Astrocyte (in vitro differentiated cells and primary cell): ENCODE measurements around the gene CHMP4B. TPM values are rescaled to one million over a fixed set of nuclear protein-coding genes. Genes with fewer than 3 reads are reported as not detected.

Source experiments
- DNase-seq: peaks from one replicate; pipeline ENCODE4 v3.0.0-alpha.2; 2010; ENCODE audit warnings: low read depth
- FAIRE-seq: peaks from 2 replicates; lab custom pipeline; 2011; peaks lifted over from hg19 to GRCh38; lab: Jason Lieb, UNC
- H2AFZ ChIP-seq: 2 replicates; pipeline ENCODE4 v1.6.0; 2012; ENCODE audit warnings: low read depth, low read length, inconsistent platforms
- H3K27ac ChIP-seq: 2 replicates; pipeline ENCODE4 v1.5.1; 2011; ENCODE audit warnings: low read depth, low read length, inconsistent platforms
- H3K27me3 ChIP-seq: 2 replicates; pipeline ENCODE4 v1.6.0; 2011; ENCODE audit warnings: low read length, inconsistent platforms; ENCODE audit not compliant: insufficient read depth
- H3K36me3 ChIP-seq: 2 replicates; pipeline ENCODE4 v1.5.1; 2011; ENCODE audit warnings: low read length, inconsistent platforms; ENCODE audit not compliant: insufficient read depth
- H3K4me1 ChIP-seq: 2 replicates; pipeline ENCODE4 v1.5.1; 2011; ENCODE audit warnings: low read length, inconsistent platforms; ENCODE audit not compliant: insufficient read depth
- H3K4me2 ChIP-seq: 2 replicates; pipeline ENCODE4 v1.6.0; 2012; ENCODE audit warnings: low read length, inconsistent platforms
- H3K4me3 ChIP-seq: 2 replicates; pipeline ENCODE4 v1.5.1; 2011; ENCODE audit warnings: low read depth, mild to moderate bottlenecking, low read length, inconsistent platforms; ENCODE audit not compliant: insufficient read depth
- H3K79me2 ChIP-seq: 2 replicates; pipeline ENCODE4 v1.6.0; 2012; ENCODE audit warnings: mild to moderate bottlenecking, low read length, inconsistent platforms; ENCODE audit not compliant: insufficient read depth
- H3K9ac ChIP-seq: 2 replicates; pipeline ENCODE4 v1.6.0; 2012; ENCODE audit warnings: mild to moderate bottlenecking, low read length, inconsistent platforms
- H3K9me3 ChIP-seq: 2 replicates; pipeline ENCODE4 v1.5.1; 2012; ENCODE audit warnings: low read depth, mild to moderate bottlenecking, low read length, inconsistent platforms; ENCODE audit not compliant: insufficient read depth
- H4K20me1 ChIP-seq: 2 replicates; pipeline ENCODE4 v1.6.0; 2012; ENCODE audit warnings: low read length, inconsistent platforms; ENCODE audit not compliant: insufficient read depth
- H3K27ac Mint-ChIP-seq: one replicate; pipeline ENCODE4 v1.8.0; 2021; ENCODE audit warnings: mild to moderate bottlenecking, mixed read lengths; ENCODE audit not compliant: unreplicated experiment
- H3K27me3 Mint-ChIP-seq: one replicate; pipeline ENCODE4 v1.8.0; 2021; ENCODE audit warnings: low read depth, mixed read lengths; ENCODE audit not compliant: unreplicated experiment
- H3K36me3 Mint-ChIP-seq: one replicate; pipeline ENCODE4 v1.8.0; 2021; ENCODE audit warnings: low read depth, mixed read lengths; ENCODE audit not compliant: unreplicated experiment
- H3K4me1 Mint-ChIP-seq: one replicate; pipeline ENCODE4 v1.8.0; 2021; ENCODE audit warnings: low read depth, mixed read lengths; ENCODE audit not compliant: unreplicated experiment
- H3K4me3 Mint-ChIP-seq: one replicate; pipeline ENCODE4 v1.8.0; 2021; ENCODE audit warnings: mild to moderate bottlenecking, moderate library complexity, mixed read lengths; ENCODE audit not compliant: unreplicated experiment
- H3K9me3 Mint-ChIP-seq: one replicate; pipeline ENCODE4 v1.8.0; 2021; ENCODE audit warnings: mild to moderate bottlenecking, mixed read lengths; ENCODE audit not compliant: unreplicated experiment
- CTCF ChIP-seq: IDR thresholded peaks from 2 replicates; pipeline ENCODE4 v1.5.1; 2011; ENCODE audit warnings: low read depth, mild to moderate bottlenecking, inconsistent platforms, low read length, moderate library complexity; ENCODE audit not compliant: insufficient read depth
- EZH2 ChIP-seq: IDR thresholded peaks from 2 replicates; pipeline ENCODE4 v1.6.1; 2012; ENCODE audit warnings: mild to moderate bottlenecking, low read length, inconsistent platforms; ENCODE audit not compliant: insufficient read depth
- total RNA-seq: library from RNA; stranded (reverse); gene quantifications from 2 replicates; pipeline ENCODE4 v1.2.1, GENCODE V29; 2021

CHMP4B gene
- total RNA-seq, 1 donor from 2014 or later, result 90.6 TPM

- no peaks in the 10 kb centered on the region for H3K9me3 ChIP-seq
- H3K4me2 ChIP-seq, result no peak overlapping the region
- H3K4me3 ChIP-seq, result no peak overlapping the region
- Mint-ChIP-seq H3K27ac (no peak overlapping the region), H3K4me3 (no peak overlapping the region), H3K36me3 (peaks cover 21% of the 10 kb centered on the region), H3K27me3 (peaks cover 2% of the 10 kb centered on the region), H3K9me3 (peaks cover 2% of the 10 kb centered on the region), H3K4me1 (no peaks in the 10 kb centered on the region)
- peaks cover 9% of the 10 kb centered on the region for H3K36me3 ChIP-seq
- no peak overlapping the region for H3K27ac ChIP-seq
- FAIRE-seq (no peak), DNase-seq (no peak)
- no peak overlapping the region for H3K9ac ChIP-seq
- no peaks in the 10 kb centered on the region for H3K79me2 ChIP-seq
- no peak overlapping the region for H2AFZ ChIP-seq
- peaks cover 21% of the 10 kb centered on the region for H4K20me1 ChIP-seq
- TF ChIP-seq EZH2 (no peak), CTCF (no peak)
- no peaks in the 10 kb centered on the region for H3K27me3 ChIP-seq
- no peaks in the 10 kb centered on the region for H3K4me1 ChIP-seq
These were observed 48.1 kb downstream of the CHMP4B start for GRCh38 chr20:33859157-33859695.

GRCh38 chr20:33859751-33860150 is 48.6 kb downstream of the CHMP4B start:
- Histone ChIP-seq H3K27me3 (no peaks in the 10 kb centered on the region), H3K9ac (no peak overlapping the region), H3K27ac (no peak overlapping the region), H4K20me1 (peaks cover 21% of the 10 kb centered on the region), H3K4me3 (no peak overlapping the region), H3K4me2 (no peak overlapping the region), H2AFZ (no peak overlapping the region), H3K79me2 (no peaks in the 10 kb centered on the region), H3K9me3 (no peaks in the 10 kb centered on the region), H3K4me1 (no peaks in the 10 kb centered on the region), H3K36me3 (peaks cover 7% of the 10 kb centered on the region)
- FAIRE-seq (no peak), DNase-seq (no peak)
- H3K4me1 Mint-ChIP-seq, result no peaks in the 10 kb centered on the region
- TF ChIP-seq CTCF (no peak), EZH2 (no peak)
- no peak overlapping the region for H3K4me3 Mint-ChIP-seq
- peaks cover 2% of the 10 kb centered on the region for H3K9me3 Mint-ChIP-seq
- no peak overlapping the region for H3K27ac Mint-ChIP-seq
- peaks cover 2% of the 10 kb centered on the region for H3K27me3 Mint-ChIP-seq
- H3K36me3 Mint-ChIP-seq, result peaks cover 20% of the 10 kb centered on the region

- Mint-ChIP-seq H3K9me3 (peaks cover 2% of the 10 kb centered on the region), H3K4me3 (no peak overlapping the region), H3K36me3 (peaks cover 14% of the 10 kb centered on the region), H3K27me3 (peaks cover 11% of the 10 kb centered on the region), H3K4me1 (no peaks in the 10 kb centered on the region), H3K27ac (no peak overlapping the region)
- no peaks in the 10 kb centered on the region for H3K79me2 ChIP-seq
- H3K4me3 ChIP-seq, result no peak overlapping the region
- peaks cover 6% of the 10 kb centered on the region for H3K36me3 ChIP-seq
- DNase-seq (no peak), FAIRE-seq (no peak)
- H3K27me3 ChIP-seq, result no peaks in the 10 kb centered on the region
- H2AFZ ChIP-seq, result no peak overlapping the region
- TF ChIP-seq CTCF (no peak), EZH2 (no peak)
- H3K9me3 ChIP-seq, result no peaks in the 10 kb centered on the region
- no peak overlapping the region for H3K4me2 ChIP-seq
- peaks cover 16% of the 10 kb centered on the region for H4K20me1 ChIP-seq
- no peak overlapping the region for H3K9ac ChIP-seq
- no peaks in the 10 kb centered on the region for H3K4me1 ChIP-seq
- no peak overlapping the region for H3K27ac ChIP-seq
These were observed 50.3 kb downstream of the CHMP4B start for GRCh38 chr20:33861458-33861857.
